Fibroblast of the aortic adventitia (primary cell): ENCODE results near the gene SLC51A. TPM values are rescaled to one million over a fixed set of nuclear protein-coding genes. Genes with fewer than 3 reads are reported as not detected.

ENCODE experiments used
- DNase-seq: peaks from one replicate; pipeline ENCODE4 v3.0.0-alpha.2; 2010; ENCODE audit warnings: low read depth
- H3K4me3 ChIP-seq: 2 replicates; pipeline ENCODE4 v1.5.1; 2011; ENCODE audit warnings: low read depth, mild to moderate bottlenecking, control low read depth, low read length, moderate library complexity
- CTCF ChIP-seq: IDR thresholded peaks from 2 replicates; pipeline ENCODE4 v1.5.1; 2011; ENCODE audit warnings: mild to moderate bottlenecking, low read length, control low read depth, inconsistent platforms; ENCODE audit not compliant: insufficient read depth
- small RNA-seq: library from RNA; depleted of rRNA; stranded (forward); fragments of <200 nt; gene quantifications from one replicate; pipeline ENCODE3, GENCODE V24; 2012
- total RNA-seq: library from RNA; depleted of rRNA; stranded (reverse); fragments of >200 nt; gene quantifications from 2 replicates; pipeline ENCODE4 v1.2.3, GENCODE V29; 2012; ENCODE audit warnings: low replicate concordance

The SLC51A gene
- total RNA-seq, 1 donor, result not detected

DNA sequence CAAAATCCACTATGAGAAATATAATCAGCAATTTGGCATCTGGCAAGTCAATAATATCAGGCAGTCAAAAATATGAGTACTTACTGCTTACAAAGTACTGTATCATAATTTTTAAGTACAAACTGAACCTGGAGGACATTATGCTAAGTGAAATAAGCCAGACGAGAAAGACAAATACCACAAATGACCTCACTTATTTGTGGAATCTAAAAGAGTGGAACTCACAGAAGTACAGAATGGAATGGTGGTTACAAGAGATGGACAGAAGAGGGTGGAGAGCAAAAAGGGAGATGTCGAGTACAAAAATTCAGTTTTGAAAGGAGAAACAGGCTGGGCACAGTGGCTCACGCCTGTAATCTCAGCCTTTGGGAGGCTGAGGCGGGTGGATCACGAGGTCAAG is 58.8 kb downstream of the SLC51A start:
- DNase-seq, result no peak
- TF ChIP-seq CTCF, result no peak

GRCh38 chr3:196280689-196281440 is 64.5 kb downstream of the SLC51A start:
- TF ChIP-seq CTCF, result no peak
- no peak overlapping the region for H3K4me3 ChIP-seq
- no peak for DNase-seq

More for the DNA sequence above, 58.8 kb downstream of the SLC51A start:
- no peak overlapping the region for H3K4me3 ChIP-seq

DNA sequence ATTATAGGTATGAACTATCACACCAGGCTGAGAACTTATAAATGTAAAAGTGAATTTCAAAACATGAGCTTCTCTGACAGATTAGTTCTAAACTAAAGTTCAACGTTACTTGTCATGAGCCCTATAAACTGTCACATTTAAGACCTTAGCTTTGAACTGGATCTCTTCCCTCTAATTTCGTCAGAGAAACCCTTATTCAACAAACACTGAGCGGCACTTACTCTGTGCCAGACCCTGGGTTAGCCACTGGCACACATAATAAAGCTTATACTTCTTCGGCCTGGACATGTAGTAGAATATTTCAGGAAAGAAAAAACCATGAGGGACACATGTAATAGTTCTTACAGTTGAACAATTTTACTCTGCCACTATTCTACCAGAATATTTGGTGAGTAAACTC is 65.6 kb downstream of the SLC51A start:
- no peak for TF ChIP-seq CTCF
- no peak for DNase-seq
- no peak overlapping the region for H3K4me3 ChIP-seq

Small RNAs within 50 kb of the gene (small RNA-seq; reads per million reads assigned to genes)
- gene RF00019, result not detected

Other genes starting within 250 kb of the SLC51A start
- 80.3 and 143 TPM in 2 replicates for gene TFRC, start 134.4 kb upstream of the SLC51A start, total RNA-seq
- not detected in 2 replicates for gene ZDHHC19, start 5.1 kb upstream of the SLC51A start, total RNA-seq
- gene PCYT1A, start 71.2 kb downstream of the SLC51A start, total RNA-seq, result 76.7 and 80.8 TPM in 2 replicates
- 16.0 and 22.1 TPM in 2 replicates for gene DYNLT2B, start 101.7 kb downstream of the SLC51A start, total RNA-seq
- not detected in 2 replicates for gene TM4SF19, start 121.9 kb downstream of the SLC51A start, total RNA-seq
- gene UBXN7, start 215.9 kb downstream of the SLC51A start, total RNA-seq, result 20.9 and 27.7 TPM in 2 replicates